ENCODE measurements around the gene ASB10.

The ASB10 gene, protein sequence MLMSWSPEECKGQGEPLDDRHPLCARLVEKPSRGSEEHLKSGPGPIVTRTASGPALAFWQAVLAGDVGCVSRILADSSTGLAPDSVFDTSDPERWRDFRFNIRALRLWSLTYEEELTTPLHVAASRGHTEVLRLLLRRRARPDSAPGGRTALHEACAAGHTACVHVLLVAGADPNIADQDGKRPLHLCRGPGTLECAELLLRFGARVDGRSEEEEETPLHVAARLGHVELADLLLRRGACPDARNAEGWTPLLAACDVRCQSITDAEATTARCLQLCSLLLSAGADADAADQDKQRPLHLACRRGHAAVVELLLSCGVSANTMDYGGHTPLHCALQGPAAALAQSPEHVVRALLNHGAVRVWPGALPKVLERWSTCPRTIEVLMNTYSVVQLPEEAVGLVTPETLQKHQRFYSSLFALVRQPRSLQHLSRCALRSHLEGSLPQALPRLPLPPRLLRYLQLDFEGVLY

DNA sequence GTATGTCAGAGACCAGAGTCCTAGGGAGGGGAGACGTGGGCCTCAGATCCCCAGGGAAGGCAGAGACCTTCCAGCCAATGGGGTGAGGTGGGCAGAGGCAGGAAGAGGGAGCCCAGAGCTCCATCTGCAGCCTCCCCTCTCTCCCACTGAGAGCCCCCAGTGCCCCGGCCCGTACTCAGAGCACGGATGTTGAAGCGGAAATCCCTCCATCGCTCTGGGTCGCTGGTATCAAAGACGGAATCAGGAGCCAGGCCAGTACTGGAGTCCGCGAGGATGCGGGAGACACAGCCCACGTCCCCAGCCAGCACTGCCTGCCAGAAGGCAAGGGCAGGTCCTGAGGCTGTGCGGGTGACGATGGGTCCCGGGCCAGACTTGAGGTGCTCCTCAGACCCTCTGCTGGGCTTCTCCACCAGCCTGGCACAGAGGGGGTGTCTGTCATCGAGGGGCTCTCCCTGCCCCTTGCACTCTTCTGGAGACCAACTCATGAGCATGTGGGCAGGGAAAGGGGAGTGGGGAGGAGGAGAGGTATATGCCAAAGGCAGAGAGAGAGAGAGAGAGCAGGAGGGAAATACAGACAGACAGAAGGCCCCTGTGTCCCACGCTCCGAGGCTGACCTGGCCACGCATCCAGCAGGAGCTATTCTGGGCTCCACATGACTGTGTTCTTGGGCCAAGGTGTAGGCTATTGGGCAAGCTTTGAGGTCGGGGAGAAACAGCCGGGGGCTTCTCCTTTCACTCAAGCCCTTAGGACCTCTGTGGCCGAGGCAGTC, at the start of gene ASB10:
Gene ASB10, minus strand, starts transcription at position 611 of the 769 bp plus-strand sequence. Its CDS starts 120 bp downstream, at position 491.
- Mint-ChIP-seq H3K4me1 (peaks cover 16% of the 10 kb centered on the region), H3K27ac (no peak within 1 kb of the TSS)

DNA sequence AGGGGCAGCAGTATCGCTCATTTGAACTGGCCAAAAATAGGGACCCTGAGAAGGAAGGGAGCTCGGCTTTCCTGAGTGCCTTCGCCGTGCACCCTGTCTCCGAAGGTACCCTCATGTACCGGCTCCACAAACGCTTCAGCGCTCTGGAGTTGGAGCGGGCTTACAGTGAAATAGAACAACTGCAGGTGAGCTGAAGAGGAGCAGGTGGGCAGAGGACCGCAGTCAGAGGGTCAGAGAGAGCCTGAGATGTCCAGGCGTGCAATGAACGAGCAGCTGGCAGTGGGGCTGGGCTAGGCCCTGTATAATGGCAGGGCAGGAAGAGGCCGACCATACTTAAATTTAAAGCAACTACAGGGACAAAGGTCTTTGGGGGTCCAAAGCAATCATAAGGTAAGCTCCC, 49.4 kb upstream of the ASB10 start:
- Mint-ChIP-seq H3K36me3 (peaks cover 27% of the 10 kb centered on the region), H3K4me3 (no peak overlapping the region)

More for the DNA sequence above, at the start of gene ASB10:
- Mint-ChIP-seq H3K27me3 (peaks cover 77% of the 10 kb centered on the region), H3K9me3 (no peaks in the 10 kb centered on the region), H3K4me3 (no peak within 1 kb of the TSS), H3K36me3 (no peaks in the 10 kb centered on the region)
- ATAC-seq: no peak

DNA sequence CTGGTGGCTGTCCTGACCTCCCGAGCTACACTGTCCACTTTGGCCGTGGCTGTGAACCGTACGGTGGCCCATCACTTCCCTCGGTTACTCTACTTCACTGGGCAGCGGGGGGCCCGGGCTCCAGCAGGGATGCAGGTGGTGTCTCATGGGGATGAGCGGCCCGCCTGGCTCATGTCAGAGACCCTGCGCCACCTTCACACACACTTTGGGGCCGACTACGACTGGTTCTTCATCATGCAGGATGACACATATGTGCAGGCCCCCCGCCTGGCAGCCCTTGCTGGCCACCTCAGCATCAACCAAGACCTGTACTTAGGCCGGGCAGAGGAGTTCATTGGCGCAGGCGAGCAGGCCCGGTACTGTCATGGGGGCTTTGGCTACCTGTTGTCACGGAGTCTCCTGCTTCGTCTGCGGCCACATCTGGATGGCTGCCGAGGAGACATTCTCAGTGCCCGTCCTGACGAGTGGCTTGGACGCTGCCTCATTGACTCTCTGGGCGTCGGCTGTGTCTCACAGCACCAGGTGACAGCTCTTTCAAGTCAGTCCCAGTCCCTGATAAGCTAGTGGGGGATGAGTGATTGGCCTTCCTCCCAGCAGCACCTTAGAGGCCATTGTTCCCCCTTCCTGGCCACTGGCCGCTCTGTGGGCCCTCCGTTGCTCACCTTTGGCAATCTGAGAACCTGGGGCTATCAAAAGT, 48.2 kb upstream of the ASB10 start:
- peaks cover 26% of the 10 kb centered on the region for H3K36me3 Mint-ChIP-seq
- no peaks in the 10 kb centered on the region for H3K9me3 Mint-ChIP-seq
- no peak overlapping the region for H3K4me3 Mint-ChIP-seq
- H3K27me3 Mint-ChIP-seq: no peaks in the 10 kb centered on the region
- peaks cover 48% of the 10 kb centered on the region for H3K4me1 Mint-ChIP-seq
- ATAC-seq: no peak
- H3K27ac Mint-ChIP-seq: no peak overlapping the region

More for the DNA sequence above, 49.4 kb upstream of the ASB10 start:
- Mint-ChIP-seq H3K4me1 (peaks cover 47% of the 10 kb centered on the region), H3K27me3 (no peaks in the 10 kb centered on the region), H3K9me3 (no peaks in the 10 kb centered on the region), H3K27ac (no peak overlapping the region)
- ATAC-seq: no peak

DNA sequence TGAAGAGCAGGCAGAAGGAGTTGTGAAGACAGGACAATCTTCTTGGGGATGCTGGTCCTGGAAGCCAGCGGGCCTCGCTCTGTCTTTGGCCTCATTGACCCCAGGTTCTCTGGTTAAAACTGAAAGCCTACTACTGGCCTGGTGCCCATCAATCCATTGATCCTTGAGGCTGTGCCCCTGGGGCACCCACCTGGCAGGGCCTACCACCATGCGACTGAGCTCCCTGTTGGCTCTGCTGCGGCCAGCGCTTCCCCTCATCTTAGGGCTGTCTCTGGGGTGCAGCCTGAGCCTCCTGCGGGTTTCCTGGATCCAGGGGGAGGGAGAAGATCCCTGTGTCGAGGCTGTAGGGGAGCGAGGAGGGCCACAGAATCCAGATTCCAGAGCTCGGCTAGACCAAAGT, 46.8 kb upstream of the ASB10 start:
- Mint-ChIP-seq H3K36me3 (peaks cover 12% of the 10 kb centered on the region), H3K27me3 (no peaks in the 10 kb centered on the region), H3K27ac (peak overlapping the region; percentile 87), H3K9me3 (no peaks in the 10 kb centered on the region), H3K4me3 (peak overlapping the region; percentile 97), H3K4me1 (peaks cover 36% of the 10 kb centered on the region)
- no peak for ATAC-seq

DNA sequence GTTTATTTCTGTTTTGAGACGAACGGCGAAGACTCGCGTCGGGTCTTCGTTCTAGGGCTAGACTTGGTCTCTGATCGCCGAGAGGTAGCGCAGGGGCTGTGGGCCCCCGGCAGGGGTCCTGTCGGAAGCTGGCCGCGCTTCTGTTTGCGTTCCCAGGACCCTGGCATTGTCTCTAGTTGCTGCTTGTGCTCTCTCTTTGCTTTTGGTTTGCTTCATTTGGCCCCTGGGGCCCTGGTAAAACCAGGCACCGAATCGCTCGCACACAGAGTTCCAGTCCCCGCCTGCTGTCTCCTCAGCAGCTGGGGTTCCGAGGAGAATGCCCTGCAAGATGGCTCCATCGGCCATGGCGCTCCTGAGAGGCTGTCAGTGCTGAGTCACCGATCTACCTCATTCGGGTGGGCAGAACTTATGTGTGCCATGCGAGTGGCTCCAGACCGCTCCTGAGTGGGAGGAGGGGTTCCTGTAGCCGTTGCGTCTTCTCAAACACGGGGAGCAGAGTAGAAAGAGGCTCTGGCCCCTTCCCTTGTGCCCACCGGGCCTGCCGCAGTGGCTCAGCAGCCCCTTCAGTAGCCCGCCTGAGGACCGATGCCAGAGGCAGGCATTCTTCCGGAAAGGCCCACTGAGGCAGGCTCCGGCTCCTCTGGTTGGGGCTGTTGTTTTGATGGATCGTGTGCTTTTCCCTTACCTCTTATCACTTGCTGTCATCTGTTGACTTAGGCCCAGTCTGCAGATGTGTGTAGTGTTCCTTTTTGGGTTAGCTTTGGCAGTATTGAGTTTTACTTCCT, 46.1 kb upstream of the ASB10 start:
- Mint-ChIP-seq H3K27me3 (no peaks in the 10 kb centered on the region), H3K4me1 (peaks cover 36% of the 10 kb centered on the region), H3K9me3 (no peaks in the 10 kb centered on the region), H3K4me3 (peak overlapping the region; percentile 97), H3K27ac (peak overlapping the region; percentile 87), H3K36me3 (peaks cover 11% of the 10 kb centered on the region)
- ATAC-seq: peak; percentile 72

DNA sequence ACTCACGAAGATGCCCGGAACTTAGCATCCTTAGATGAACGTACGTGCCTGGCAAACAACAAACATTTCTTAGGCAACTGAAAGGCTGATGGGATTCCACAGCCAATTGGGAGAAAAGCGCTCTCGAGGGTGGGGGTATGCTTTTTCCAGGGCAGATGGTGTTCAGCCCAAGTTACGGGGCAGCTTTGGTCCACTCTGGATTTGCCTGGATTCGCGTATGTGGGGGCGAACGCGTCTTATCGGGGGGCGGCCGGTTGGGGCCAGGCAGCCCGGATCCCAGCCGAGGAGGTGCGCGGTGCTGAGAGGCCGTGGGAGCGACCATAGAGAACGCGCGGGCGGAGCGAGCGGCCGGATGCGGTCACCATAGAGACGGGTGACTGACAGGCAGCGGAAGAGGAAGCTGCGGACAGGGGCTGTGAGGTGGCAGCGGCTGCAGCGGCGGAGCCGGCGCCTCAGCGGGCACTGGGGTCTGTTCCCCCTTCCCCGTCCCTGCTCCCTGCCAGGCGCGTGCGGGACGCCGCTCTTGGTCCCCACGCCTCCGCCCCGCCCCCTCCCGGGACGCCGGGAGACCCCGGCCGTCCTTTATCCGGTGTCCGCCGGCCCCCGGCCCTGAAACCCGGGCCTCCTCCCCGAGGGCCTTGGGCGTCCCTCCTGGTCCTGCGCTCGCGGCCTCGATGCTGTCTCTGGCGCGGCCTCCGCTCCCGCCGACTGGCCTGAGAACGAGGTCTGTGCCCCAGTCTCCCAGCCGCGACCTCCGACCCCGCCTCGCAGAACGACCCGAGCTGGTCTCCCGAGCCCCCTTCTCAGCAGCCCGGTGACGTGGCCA, 45.3 kb upstream of the ASB10 start, which contains the start of gene CHPF2:
Gene CHPF2, plus strand, starts transcription at position 393 of the 826 bp plus-strand sequence. CDS start 1,529 bp downstream, outside the sequence.
- no peaks in the 10 kb centered on the region for H3K27me3 Mint-ChIP-seq
- peak within 1 kb of the TSS; percentile 97 for H3K4me3 Mint-ChIP-seq
- H3K9me3 Mint-ChIP-seq: no peaks in the 10 kb centered on the region
- peak; percentile 98 for ATAC-seq
- peaks cover 36% of the 10 kb centered on the region for H3K4me1 Mint-ChIP-seq
- H3K36me3 Mint-ChIP-seq: peaks cover 11% of the 10 kb centered on the region
- H3K27ac Mint-ChIP-seq: peak within 1 kb of the TSS; percentile 87

DNA sequence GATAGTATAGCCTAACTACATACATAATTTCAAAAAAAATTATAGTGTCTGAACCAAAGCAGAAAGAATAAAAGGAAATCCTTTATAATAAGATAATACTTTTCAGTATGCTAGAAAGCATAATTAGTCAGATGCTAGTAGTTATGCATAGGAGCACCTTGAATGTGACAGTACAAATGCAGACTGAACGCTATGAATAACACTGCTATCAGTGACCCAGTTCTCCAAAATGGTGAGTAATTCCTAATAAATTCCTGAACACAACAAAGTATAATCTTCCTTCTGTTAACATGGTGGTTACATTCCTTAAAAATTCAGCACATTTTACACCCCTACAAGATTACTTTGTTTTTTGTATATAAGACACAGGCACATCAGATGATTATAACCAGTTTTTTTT, 44.0 kb upstream of the ASB10 start:
- H3K27me3 Mint-ChIP-seq: no peaks in the 10 kb centered on the region
- no peak overlapping the region for H3K27ac Mint-ChIP-seq
- no peaks in the 10 kb centered on the region for H3K9me3 Mint-ChIP-seq
- no peak overlapping the region for H3K4me3 Mint-ChIP-seq
- H3K4me1 Mint-ChIP-seq: peaks cover 48% of the 10 kb centered on the region
- ATAC-seq: no peak
- H3K36me3 Mint-ChIP-seq: peaks cover 6% of the 10 kb centered on the region

DNA sequence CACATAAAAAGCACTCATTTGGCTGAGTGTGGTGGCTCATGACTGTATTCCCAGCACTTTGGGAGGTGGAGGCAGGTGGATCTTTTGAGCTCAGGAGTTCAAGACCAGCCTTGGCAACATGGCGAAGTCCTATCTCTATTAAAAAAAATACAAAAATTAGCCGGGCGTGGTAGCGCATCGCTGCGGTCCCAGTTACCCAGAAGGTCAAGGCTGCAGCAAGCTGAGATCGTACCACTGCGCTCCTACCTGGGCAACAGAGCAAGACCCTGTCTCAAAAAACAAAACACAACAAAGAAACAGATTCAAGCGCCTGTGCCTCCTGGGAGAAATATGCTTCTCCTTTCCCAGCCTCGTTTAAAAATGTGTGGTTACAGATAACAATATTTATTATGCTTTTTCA, 42.2 kb upstream of the ASB10 start:
- no peaks in the 10 kb centered on the region for H3K27me3 Mint-ChIP-seq
- peaks cover 19% of the 10 kb centered on the region for H3K36me3 Mint-ChIP-seq

DNA sequence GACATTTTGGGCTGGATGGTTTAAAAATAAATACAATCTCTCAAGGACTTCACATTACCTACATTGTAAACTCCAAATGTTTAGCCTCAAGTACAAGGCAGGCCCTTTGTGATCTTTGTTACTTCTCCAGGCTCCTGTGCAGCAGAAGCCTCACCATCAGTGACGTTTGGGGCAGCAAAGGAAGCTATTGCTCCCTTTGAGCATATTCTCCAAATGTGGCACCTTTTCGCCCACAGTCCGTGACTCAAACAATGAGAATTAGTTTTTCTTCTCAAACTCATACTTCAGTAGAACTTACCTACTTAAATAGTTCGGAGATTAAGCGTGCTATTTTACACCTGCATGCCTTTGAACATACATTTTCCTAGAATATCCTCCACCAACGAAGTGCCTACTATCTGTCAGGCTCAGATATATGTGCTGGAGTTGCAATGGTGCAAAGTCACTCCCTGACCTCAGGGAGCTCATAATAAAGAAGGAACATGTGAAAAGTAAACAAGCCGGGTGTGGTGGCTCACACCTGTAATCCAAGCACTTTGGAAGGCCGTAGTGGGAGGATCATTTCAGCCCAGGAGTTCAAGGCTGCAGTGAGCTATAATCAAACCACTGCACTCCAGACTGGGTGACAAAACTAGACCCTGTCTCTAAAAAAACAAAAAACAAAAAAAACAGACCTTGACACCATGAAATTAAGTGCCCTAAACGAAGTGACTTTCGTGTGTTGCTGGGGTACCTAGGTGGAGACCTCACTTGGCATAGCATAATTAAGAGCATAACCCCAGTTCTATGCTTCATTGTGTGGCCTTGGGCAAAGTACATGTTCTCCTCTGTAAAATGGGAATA, 41.2 kb upstream of the ASB10 start:
- H3K4me1 Mint-ChIP-seq: peaks cover 50% of the 10 kb centered on the region
- H3K4me3 Mint-ChIP-seq: peak overlapping the region; percentile 96

More for the DNA sequence above, 42.2 kb upstream of the ASB10 start:
- Mint-ChIP-seq H3K4me3 (no peak overlapping the region), H3K4me1 (peaks cover 55% of the 10 kb centered on the region), H3K9me3 (no peaks in the 10 kb centered on the region), H3K27ac (no peak overlapping the region)
- no peak for ATAC-seq

DNA sequence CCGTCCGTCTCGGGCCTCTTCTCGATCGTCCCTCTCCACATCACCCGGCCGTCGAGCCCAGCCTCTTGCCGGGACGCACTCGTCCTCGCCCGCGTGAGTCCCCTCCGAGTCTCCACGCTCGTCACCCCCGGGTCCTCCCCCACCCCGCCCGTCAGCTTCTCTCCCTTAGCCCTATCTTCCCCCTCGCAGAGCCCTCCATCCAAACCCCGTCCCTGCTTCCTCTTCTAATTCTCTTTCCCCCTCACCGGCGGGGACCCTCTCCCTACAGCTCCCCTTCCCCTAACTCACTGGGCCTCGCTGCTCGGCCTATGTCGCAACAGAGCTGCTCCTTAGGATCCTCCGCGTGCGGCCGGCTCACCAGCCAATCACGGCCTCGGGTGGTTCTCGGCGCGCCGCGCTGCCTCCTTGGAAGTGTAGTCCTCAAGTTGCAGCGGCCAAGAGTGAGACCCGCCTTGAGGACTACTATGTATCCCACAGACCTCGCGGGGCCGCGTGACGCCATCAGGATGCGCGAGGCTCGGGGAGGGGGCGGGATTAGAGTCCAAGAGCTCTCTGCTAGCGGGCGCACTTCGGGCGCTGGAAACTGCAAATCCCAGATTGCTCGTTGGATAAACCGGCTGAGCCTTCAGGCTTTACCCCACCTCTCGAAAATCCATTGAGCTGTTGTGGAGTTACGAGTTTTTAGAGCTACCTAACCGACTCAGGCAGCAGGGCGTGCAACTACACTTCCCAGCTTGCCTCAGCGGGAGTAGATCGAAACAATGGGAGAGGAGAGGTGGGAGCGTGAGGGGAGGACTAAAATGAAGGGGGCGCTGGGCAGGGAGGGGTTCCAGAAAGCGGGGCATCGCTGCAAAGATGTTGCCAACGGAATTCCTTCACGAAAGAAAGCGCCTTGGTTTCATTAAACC, 40.1 kb upstream of the ASB10 start, which contains the start of gene ABCF2:
Gene ABCF2, minus strand, starts transcription at position 331 of the 908 bp plus-strand sequence. CDS start 747 bp downstream, outside the sequence.
- Mint-ChIP-seq H3K9me3 (no peaks in the 10 kb centered on the region), H3K36me3 (peaks cover 33% of the 10 kb centered on the region), H3K27me3 (no peaks in the 10 kb centered on the region), H3K4me3 (peak within 1 kb of the TSS; percentile 96), H3K27ac (peak within 1 kb of the TSS; percentile 91), H3K4me1 (peaks cover 43% of the 10 kb centered on the region)
- ATAC-seq: peak; percentile 100

More for the DNA sequence above, 41.2 kb upstream of the ASB10 start:
- ATAC-seq: no peak
- Mint-ChIP-seq H3K27ac (peak overlapping the region; percentile 91), H3K9me3 (no peaks in the 10 kb centered on the region), H3K27me3 (no peaks in the 10 kb centered on the region), H3K36me3 (peaks cover 25% of the 10 kb centered on the region)

DNA sequence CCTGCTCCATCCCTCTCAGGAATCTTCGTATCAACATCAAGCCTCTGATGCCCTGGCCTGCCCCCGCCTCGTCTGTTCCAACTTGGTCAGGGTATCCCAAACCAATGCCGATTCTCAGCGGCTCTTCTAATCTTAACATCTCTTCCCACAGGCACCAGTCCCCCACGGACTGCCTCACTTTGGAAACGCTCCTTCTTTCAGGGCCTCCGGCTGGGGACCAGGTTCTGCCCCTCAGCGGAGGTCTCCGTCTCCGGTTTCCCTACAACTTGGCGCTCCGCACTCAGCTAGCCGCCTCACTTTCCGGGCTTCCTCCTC, 39.5 kb upstream of the ASB10 start:
- no peak for ATAC-seq
- peak overlapping the region; percentile 91 for H3K27ac Mint-ChIP-seq
- peaks cover 37% of the 10 kb centered on the region for H3K4me1 Mint-ChIP-seq
- peak overlapping the region; percentile 96 for H3K4me3 Mint-ChIP-seq
- H3K27me3 Mint-ChIP-seq: no peaks in the 10 kb centered on the region
- no peaks in the 10 kb centered on the region for H3K9me3 Mint-ChIP-seq
- H3K36me3 Mint-ChIP-seq: peaks cover 34% of the 10 kb centered on the region

DNA sequence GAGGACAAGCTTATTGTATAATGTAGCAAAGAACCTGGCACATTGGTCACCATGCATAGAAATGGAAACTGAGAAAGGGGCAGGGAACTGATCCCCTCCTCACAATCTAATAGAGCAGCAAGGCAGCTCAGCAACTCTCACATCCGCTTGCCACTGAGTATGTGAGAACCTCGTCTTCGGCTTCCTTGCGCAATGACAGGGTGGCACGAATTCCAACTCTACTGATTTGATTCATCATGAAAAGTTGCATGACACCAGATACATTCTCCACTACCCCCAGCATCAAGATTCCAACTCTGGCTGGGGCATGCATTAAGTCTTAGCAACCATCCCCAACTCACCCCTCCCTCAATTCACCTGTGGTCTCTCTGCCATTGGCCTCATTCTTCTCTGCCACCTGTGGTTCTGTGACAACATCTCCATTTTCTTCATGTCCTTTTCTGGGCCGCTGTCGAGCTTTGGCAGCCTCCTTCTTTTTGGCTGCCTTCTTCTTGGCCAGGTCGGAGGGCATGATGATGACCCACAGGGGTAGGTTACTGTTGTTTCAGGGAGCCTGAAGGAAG, 39.0 kb upstream of the ASB10 start:
- H3K4me1 Mint-ChIP-seq: peaks cover 33% of the 10 kb centered on the region
- ATAC-seq: no peak
- peak overlapping the region; percentile 96 for H3K4me3 Mint-ChIP-seq
- no peaks in the 10 kb centered on the region for H3K9me3 Mint-ChIP-seq
- peaks cover 34% of the 10 kb centered on the region for H3K36me3 Mint-ChIP-seq
- H3K27ac Mint-ChIP-seq: peak overlapping the region; percentile 91
- no peaks in the 10 kb centered on the region for H3K27me3 Mint-ChIP-seq
